SHP77 (cell line): ENCODE results near the gene S100A8.

Source experiments
- DNase-seq, 2 experiments: peaks; one replicate each; lab custom pipeline; 2025; lab: John Stamatoyannopoulos, UW

The S100A8 gene

DNA sequence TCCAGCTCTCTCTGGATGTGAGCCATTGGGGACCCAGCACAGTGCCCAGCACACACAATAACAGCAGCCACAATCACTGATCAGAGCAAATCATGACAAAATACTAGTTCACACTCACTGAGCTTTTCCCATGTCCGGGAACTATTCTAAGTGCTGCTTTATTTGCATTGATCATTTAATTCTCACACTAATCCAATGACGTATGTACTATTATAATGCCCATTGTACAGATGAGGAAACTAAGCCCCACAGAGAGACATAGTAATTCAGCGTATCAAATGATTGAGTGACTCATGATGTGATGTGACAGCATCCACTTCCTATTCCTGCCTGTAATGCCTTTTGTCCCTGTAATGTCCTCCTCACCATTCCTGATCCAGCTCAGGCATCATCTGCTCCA is 1.9 kb upstream of the S100A8 start:
- no peak for DNase-seq

DNA sequence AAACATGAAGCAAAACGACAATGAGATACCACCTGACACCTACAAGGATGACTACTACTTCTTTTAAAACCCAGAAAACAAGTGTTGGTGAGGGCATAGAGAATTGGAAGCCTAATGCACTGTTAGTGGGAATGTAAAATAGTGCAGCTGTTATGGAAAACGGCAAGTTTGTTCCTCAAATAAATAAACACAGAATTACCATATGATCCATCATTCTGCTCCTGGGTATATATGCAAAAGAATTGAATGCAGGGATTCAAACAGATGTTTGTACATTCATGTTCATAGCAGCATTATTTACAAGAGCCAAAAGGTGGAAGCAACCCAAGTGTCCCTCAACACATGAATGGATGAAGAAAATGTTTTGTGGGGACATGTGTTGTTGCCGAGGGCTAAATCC is 1.4 kb upstream of the S100A8 start:
- no peak for DNase-seq

DNA sequence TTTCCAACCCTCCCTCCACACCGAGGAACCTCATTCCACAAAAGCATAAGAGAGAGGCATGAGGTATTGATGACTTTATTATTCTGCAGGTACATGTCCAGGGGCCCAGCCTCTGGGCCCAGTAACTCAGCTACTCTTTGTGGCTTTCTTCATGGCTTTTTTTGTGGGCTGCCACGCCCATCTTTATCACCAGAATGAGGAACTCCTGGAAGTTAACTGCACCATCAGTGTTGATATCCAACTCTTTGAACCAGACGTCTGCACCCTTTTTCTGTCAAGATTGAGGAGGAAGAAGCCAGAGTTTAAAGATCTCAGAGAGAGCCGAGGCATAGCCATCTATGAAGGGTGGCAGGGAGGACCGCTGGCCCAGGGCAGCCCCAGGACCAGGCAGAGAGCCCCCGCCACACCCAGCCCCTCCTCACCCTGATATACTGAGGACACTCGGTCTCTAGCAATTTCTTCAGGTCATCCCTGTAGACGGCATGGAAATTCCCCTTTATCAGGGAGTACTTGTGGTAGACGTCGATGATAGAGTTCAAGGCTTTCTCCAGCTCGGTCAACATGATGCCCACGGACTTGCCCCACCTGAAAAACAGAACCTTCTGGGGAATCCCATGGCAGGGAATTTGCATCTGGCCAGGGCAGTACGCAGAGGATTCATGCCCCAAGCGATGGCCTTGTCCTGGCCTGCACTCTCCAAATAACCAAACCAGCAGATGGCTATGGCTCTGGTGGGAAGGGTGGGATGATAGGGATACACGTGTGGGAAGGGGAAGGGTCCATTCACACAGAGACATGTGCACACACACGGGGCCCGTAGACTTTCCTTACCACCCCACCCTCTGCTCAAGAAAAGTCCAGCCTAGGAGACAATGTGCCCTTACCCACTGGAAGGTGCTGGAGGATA is 647 bp downstream of the S100A8 start:
- no peak for DNase-seq

DNA sequence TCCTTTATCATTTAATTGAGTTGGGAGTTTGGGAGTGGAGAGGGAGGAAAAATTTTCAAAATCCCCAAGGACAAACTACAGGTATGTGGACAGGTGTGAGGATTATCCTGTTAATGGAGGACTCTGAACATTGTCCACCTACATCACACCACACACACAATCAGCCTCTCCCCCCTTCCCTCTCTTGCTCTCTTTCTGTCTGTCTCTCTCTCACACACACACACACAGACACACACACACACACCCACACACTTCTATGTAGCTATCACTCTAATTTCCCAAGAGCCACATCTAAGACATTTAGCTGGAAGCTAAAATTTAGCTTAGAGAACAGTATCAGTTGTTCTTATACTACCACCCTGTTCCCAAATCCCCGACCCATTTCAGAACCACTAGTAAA is 1.5 kb downstream of the S100A8 start:
- DNase-seq, result no peak

DNA sequence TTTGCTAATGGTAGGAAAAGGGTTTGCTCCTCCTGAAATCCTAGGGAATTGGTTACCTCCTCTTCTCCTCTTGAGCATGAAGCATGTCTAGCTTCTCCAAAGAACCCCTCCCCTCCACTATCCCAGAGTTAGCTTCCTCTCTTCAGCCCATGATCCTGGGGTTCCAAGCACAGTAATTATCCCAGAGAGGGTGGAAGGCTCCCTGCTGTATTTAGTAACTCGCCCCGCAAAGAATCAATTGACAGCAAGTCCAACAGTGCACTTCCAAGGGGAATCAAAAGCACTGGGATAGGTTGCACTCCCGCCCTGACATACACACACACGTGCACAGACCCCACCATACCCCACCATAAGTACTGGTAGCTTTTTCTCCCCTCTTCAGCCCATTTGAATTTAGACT is 3.1 kb downstream of the S100A8 start:
- no peak for DNase-seq

DNA sequence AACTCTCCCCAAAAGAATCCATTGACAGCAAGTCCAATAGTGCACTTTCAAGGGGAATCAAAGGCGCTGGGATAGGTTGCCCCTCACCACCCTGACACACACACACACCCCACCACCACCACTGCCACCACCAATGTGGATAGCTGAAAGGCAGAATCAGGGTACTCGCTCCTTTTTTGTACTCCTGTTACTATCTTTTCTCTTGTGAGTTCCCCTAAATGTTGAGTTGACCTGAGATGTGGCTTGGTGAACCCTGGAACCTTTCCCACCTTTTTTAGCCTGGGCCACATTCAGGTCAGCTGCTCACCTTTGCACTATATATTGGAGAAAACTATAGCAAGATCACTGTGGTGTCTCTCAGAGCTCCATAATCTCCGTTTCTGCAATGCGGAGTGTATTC is 3.9 kb downstream of the S100A8 start:
- no peak for DNase-seq

DNA sequence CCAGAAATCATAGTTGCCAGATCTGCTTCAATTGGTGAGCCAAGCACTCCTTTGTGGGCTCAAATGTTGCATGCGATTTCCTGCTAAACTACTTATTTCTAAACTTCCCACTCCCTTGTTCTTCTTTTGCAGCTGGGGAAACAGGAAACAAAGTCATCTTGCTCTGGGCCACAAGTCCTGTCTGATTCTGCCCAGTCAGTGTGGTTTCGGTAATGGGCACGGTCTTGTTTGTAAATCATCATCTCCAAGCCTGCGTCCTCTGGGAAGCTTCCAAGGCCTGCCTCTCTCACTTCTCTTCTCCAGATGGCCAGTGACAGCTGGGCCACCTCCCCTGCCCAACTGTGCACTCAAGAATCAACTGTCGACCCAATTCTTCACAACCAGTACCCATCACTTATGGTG is 4.4 kb downstream of the S100A8 start:
- DNase-seq, result no peak

DNA sequence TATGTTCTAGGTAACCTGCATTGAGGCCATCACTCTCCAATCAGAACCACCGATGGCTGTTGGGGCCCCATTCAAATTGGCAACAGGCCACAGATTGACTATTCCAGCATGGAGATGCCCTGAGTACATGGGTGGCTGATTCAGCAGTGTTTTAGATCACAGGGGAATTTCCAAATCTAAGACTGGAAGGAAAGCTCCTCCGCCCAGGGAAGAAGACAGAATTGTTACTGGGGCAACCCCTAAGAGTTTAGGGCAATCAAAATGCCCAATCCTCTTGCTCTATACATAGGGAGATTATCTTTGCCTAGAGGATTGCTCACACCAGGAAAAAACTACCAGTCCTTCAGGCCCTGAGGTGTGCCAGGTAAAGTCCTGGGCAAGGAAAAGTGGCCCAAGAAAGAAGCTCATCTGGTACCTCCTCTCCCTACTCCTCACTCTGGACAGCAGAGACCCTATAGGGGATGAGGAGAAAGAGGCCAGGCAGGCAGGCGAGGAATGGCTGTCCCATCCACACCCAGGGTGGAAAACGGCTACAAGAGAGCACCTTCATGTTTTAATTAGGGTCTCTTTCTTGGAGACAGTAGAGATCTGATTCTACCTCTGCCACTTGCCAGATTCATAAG is 5.8 kb downstream of the S100A8 start:
- no peak for DNase-seq

DNA sequence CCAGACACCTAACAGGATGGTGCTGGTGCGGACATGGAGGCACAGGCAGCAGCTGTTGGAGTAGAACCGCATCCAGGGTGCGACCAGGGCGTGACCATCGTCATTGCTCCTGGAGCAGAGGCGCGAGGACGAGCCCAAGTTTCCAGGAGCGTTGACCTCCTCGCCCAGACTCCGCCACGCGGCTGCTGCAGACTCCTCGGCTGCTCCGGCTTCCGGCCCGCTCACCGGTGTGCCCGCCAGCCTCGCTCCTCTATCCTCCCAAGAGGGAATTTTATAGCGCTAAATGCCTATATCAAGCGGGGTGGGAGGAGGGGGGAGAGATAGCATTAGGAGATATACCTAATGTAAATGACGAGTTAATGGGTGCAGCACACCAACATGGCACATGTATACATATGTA is 10.2 kb downstream of the S100A8 start:
- DNase-seq, result no peak

DNA sequence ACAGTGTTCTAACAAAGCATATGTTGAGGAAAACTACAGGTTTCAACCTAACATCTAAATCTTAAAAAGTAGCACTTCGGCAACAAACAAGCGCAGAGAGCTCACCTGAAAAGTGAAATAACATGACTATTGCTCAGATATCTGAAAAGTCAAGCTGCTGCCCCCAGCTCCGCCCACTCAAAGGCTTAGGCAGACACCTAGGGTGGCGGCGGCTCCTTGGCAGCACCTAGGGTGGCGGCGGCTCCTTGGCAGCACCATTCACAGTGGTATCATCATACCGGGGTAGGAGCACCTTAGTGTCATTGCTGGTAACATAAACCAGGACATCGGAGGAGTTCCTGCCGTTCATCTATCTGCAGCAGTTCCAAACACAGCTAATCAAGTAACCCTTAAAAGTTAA is 11.3 kb downstream of the S100A8 start:
- no peak for DNase-seq

DNA sequence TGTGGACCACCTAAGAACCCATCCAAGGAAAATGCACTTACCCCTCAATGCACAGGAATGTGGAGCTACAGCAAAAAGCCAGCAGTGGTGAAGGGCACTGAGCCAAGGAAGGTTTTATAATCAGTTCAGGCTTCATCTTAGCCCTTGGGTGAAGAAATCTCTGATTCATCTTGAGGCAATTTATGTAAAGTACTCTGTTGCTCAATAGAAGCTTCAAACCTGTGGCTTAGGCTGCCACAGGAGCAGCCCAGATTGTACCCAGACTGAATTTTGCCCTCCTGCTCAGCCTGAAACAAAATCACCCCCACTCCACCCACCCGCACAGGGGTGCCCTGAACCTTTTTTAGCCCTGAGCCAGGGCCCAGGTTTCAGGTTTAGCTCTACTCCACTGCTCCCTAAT is 15.4 kb downstream of the S100A8 start, which contains the start of gene S100A12:
S100A12 (minus strand) TSS at position 111 of the 400 bp plus-strand sequence. CDS start 1,029 bp downstream, outside the sequence.
- DNase-seq, result no peak

DNA sequence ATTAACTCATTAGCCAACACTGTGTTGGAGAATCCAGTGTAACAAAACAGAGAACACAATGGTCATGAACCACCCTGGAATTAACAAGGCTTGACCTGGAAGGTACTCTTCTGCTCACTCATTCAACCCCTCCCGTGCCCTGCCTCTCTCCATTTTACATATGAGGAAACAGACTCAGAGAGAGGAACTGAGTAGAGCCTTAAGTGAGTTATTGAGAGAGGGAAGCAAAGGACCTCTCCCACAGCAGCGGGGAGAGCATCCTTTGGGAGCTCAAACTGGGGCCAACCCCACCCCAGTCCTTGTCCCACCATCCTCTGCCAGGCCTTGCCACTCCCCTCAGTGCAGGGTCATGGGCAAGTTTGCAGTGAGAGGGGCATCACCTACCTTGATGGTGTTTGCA is 16.8 kb downstream of the S100A8 start:
- no peak for DNase-seq

DNA sequence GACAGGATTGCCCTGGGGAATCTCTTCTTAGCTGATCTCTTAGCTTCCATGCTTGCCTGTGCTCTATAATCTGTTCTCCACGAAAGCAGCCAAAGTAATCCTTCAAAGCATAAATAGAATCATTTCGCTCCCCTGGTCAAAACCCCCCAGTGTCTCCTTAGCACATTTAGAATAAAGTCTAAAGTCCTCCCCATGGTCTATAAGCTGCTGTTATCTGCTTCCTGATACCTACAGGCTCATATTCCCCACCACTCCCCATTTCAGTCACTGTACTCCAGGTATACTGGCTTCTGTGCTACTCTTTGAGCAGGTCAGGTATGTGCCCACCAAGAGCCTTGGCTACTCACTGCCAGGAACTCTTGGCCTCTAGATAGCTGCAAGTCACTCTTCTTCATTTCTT is 18.3 kb downstream of the S100A8 start:
- no peak for DNase-seq

DNA sequence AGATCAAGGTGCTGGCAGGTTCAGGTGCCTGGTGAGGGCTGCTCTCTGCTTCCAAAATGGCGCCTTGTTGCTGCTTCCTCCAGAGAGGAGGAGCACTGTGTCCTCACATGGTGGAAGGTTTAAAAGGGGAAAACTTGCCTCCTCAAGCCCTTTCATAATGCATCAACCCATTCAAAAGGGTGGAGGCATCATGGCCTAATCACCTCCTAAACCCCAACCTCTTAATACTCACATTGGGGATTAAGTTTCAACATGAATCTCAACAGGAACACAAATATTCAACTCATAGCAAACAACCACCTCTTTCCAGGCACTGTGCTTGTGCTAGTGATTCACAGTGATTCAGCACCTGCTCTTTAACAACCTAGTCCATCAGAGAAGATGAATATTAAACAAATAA is 19.6 kb downstream of the S100A8 start:
- no peak for DNase-seq

DNA sequence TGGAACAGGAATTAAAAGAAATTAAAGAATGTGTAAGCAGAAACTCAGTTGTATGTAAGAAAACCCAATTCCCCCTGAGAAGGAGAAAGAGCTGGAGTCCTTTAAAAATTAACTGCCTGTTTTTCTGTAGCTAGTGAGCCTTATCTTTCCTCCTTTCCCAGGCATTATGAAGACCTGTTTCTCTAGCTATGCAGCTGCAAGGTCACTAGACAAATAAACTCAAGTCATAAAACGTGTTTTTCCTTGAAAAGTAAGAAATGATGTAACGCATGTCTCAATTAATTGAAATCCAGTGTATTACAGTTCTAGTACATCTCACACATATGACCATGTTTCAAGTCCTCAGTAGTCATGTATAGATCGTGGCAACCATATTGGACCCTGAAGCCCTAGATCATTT is 20.7 kb downstream of the S100A8 start:
- DNase-seq, result no peak

DNA sequence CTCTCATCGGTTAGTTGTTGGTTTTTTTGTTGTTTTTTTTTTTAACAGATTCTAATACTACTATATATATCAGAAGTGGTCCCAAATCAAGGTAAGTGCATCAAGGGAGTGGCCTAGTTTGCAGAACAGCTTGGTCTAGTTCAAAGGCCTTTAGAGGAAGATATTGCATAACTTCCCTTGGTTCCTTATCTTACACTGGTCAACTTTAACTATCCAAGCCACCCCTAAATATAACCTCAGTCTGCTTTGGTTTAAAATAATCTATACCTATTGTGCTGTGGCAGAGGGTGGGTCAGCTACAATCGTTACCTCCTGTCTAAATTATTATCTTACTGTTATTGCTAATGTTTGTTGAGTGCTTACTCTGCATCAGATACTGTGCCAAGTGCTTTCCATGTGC is 22.4 kb downstream of the S100A8 start:
- DNase-seq, result no peak

DNA sequence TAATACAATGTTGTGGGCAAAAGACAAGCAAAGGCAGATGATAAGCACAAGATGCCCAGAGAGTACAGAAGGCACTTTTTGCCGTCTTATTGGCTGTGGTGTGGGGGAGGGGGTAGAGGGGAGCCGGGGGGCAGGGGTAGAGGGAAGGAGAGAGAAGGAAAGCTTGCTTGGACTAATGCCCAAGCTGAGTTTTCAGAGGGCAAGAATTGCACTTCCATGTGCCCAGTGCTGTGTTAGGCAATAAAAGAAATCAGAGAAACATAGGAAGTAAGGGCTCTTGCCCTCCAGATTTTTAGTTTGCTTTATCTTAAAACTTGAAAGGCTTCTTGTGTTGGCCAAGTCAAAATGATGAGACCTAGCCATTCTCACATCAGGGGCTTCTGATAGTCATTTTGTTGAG is 23.8 kb downstream of the S100A8 start:
- DNase-seq, result no peak

DNA sequence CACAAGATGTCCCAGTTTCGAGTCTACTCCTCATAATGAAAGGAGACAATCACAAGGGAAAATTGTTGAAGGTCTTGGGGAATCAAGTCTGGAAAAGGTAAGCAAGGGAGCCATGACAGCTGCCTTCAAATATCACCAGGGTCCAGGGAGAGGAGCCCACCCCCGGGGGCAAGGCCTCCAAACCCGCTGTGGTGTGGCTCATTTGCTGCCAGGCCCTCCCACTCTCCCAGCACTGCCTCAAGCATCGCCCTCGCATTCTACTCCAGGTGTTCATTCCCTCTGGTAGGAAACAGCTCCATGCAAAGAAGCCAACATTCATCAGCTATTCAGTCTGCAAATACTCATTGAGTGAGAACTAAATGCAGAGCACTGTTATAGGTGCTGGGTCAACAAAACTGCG is 24.6 kb downstream of the S100A8 start:
- no peak for DNase-seq

DNA sequence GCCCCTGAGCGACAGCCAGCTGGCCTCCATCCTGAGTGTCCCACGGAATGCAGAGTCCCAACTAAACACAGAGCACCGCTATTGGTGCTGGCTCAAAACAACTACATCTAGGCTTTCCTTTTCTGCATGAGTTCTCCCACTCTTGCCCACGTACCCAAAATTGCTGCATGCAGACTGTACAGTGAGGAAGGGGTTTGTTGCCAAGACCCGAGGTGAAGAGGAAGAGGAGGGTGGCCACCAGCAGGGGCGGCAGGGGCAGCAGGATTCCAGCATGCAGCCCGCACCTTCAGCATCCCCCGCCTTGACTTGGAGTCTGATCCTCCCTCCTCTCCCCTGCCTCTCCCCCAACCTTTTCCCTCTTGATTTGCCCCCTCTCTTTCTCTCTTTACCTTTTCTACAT is 25.2 kb downstream of the S100A8 start:
- DNase-seq, result no peak

DNA sequence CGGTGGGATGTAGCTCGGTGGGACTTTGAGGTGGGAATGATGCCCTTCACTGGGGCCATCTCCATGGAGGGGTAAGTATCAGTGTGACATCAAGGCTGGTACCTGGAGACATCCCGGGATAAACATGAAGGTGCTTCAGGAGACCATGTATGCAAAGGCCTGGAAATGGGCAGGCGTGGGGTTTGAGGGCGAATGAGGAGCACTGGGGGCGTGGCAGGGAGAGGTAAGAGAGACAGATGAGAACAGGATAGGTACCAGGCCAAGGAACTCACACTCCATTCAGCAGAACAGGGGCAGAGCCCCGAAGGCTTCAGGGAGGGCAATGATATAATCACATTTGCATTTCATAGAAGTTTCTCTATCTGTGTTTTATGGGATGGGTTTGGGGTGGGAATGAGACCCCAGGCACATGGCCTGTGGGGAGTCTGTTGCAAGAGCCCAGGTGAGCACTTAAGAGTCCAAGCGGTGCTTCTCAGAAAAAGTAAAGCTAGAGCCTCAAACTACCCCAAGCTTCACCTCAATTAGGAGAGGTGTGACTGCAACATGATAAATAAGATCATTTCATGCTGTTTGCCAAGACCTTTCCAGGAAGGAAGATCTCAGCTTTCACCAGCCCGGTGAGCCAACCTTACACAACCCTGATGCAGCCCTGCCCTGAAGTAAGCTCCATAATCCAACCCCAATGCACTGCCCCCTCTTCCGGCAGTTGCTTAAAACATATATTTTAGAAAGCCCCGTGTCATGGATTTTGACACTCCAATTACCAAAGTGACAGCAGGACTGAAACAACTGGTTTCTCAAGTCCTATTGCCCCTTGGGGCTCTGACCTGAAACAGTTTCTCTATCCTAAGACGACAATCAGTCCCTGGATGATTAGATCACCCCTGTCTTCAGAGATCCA is 25.9 kb downstream of the S100A8 start:
- DNase-seq, result no peak

DNA sequence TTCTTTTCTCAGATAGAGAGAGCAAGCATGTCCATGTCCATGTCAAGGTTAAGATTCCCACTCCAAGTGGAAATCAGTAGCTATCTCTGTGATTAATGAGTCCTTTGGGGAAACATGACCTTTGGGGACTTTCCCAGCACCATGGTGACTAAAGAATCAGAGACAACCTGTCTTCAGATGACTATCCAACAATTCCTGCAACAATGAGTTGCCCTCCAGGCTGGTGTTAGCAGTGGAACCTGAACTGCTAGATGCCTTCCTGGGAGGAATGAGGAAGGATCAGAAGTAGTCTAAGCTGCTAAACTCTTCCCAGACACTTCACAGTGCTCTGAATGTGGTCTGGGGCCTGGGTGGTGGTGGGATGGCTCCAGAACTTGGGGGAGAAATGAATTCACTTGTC is 26.7 kb downstream of the S100A8 start:
- no peak for DNase-seq

DNA sequence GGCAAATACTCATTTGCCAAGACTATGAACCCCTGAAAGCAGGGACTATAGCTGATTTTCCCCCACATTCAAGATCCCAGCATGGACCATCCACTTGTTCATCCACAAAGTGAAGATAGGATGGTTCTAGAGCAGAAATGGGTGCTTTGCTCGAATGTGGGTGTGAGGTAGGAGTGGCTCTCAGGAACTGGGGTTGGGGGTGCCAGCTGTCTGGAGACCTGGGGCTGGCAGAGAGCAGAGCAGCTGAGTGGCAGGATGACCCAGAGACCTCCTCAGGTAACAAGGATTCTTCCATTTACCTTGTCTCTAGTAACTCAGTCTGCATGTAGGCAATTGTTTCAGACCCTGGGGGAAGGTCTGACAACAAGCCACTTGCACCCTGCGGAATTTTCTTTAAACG is 27.2 kb downstream of the S100A8 start:
- DNase-seq, result no peak
